SKM-1 treated with dmso at 0.1 percent for 144 hours (cell line): Measurements from ENCODE around the gene FAM13A.
"Not testable (repeated sequence)": the region's sequence is repeated elsewhere in the genome, so short reads cannot be mapped to it uniquely, and the experiment has no call there.

Experiments used
- DNase-seq: peaks from one replicate; lab custom pipeline; 2025; ENCODE audit not compliant: unreplicated experiment; lab: John Stamatoyannopoulos, UW

Gene FAM13A

GRCh38 chr4:88857588-88857987, 199.4 kb downstream of the FAM13A start:
- DNase-seq: no peak

- DNase-seq: no peak
Measured at GRCh38 chr4:88854481-88854880, 202.5 kb downstream of the FAM13A start.

- not testable (repeated sequence) for DNase-seq
Measured at GRCh38 chr4:88853583-88853982, 203.4 kb downstream of the FAM13A start.

- no peak for DNase-seq
Measured at GRCh38 chr4:88846206-88846790, 210.7 kb downstream of the FAM13A start.

- DNase-seq: no peak
Measured at GRCh38 chr4:88843067-88843685, 213.8 kb downstream of the FAM13A start.

- no peak for DNase-seq
Measured at GRCh38 chr4:88841635-88842034, 215.3 kb downstream of the FAM13A start.

GRCh38 chr4:88836216-88836615, 220.8 kb downstream of the FAM13A start:
- DNase-seq: no peak

GRCh38 chr4:88831031-88831430, 226.0 kb downstream of the FAM13A start:
- no peak for DNase-seq

GRCh38 chr4:88830598-88830997, 226.4 kb downstream of the FAM13A start:
- DNase-seq: no peak

GRCh38 chr4:88828842-88829571, 228.0 kb downstream of the FAM13A start:
- DNase-seq: no peak

- DNase-seq: no peak
Measured at GRCh38 chr4:88827442-88827841, 229.5 kb downstream of the FAM13A start.

GRCh38 chr4:88826771-88827170, 230.2 kb downstream of the FAM13A start:
- DNase-seq: no peak

- no peak for DNase-seq
Measured at GRCh38 chr4:88825931-88826330, 231.1 kb downstream of the FAM13A start.

- DNase-seq: no peak
Measured at GRCh38 chr4:88823058-88823919, 233.7 kb downstream of the FAM13A start.

GRCh38 chr4:88822034-88822789, 234.8 kb downstream of the FAM13A start:
- no peak for DNase-seq

GRCh38 chr4:88821522-88821921, 235.5 kb downstream of the FAM13A start:
- no peak for DNase-seq

- DNase-seq: no peak
Measured at GRCh38 chr4:88820698-88821415, 236.1 kb downstream of the FAM13A start.

- DNase-seq: no peak
Measured at GRCh38 chr4:88819818-88820697, 236.9 kb downstream of the FAM13A start.
